ENCODE results near the gene EEF1A1.

DNA sequence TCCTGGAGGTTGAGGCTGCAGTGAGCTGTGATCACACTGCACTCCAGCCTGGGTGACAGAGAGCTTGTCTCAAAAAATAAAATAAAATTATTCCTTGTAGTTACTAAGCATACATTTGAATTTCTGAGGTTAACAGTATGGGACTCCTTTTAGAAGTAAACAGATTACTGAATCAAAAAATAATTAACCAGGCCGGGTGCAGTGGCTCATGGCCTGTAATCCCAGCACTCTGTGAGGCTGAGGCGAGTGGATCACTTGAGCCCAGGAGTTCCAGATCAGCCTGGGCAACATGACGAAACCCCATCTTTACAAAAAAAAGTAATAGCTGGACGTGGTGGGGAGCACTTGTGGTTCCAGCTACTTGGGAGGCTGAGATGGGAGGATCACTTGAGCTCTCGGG lies 22.1 kb upstream of the EEF1A1 start:
- TF ChIP-seq, protein P1, sequence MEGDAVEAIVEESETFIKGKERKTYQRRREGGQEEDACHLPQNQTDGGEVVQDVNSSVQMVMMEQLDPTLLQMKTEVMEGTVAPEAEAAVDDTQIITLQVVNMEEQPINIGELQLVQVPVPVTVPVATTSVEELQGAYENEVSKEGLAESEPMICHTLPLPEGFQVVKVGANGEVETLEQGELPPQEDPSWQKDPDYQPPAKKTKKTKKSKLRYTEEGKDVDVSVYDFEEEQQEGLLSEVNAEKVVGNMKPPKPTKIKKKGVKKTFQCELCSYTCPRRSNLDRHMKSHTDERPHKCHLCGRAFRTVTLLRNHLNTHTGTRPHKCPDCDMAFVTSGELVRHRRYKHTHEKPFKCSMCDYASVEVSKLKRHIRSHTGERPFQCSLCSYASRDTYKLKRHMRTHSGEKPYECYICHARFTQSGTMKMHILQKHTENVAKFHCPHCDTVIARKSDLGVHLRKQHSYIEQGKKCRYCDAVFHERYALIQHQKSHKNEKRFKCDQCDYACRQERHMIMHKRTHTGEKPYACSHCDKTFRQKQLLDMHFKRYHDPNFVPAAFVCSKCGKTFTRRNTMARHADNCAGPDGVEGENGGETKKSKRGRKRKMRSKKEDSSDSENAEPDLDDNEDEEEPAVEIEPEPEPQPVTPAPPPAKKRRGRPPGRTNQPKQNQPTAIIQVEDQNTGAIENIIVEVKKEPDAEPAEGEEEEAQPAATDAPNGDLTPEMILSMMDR (IDR thresholded peaks at IDR 0.05) = no peak
- TF ChIP-seq POLR2A (IDR thresholded peaks at IDR 0.05) = no peak
- TF ChIP-seq EP300 (IDR thresholded peaks at IDR 0.05) = no peak
- TF ChIP-seq POLR2AphosphoS5 (IDR thresholded peaks at IDR 0.05) = no peak

Data from upper lobe of left lung (tissue), 4 donors.